Adrenal gland (tissue), 12 donors: ENCODE measurements around the gene QSOX1. TPM values are rescaled to one million over a fixed set of nuclear protein-coding genes. Genes with fewer than 3 reads are reported as not detected.

Experiments
- DNase-seq, 7 donors: peaks; one replicate each; pipeline ENCODE4 v3.0.0-alpha.2; 2019 to 2020
- H3K27ac ChIP-seq, 5 donors: fragments of 200-600 bp; sonication (generic) in 4 of 5; 1 replicate in 3 of 5; 2 replicates in 2 of 5; pipeline versions ENCODE4 v1.5.1 to v1.8.0; 2016 to 2020; ENCODE audit warnings: mild to moderate bottlenecking in 1 of 5
- H3K27me3 ChIP-seq: fragments of 200-600 bp; 2 replicates; pipeline ENCODE4 v1.8.0; 2021
- H3K36me3 ChIP-seq, 2 donors: fragments of 200-600 bp; replicated peaks in 1 of 2; 1 replicate in 1 of 2; 2 replicates in 1 of 2; pipeline versions ENCODE4 v1.5.1 to v1.8.0; 2018 to 2022
- H3K4me1 ChIP-seq, 2 donors: fragments of 200-600 bp; replicated peaks in 1 of 2; 1 replicate in 1 of 2; 2 replicates in 1 of 2; pipeline versions ENCODE4 v1.5.1 to v1.8.0; 2018 to 2021
- H3K4me3 ChIP-seq, 4 donors: fragments of 200-600 bp; sonication (generic) in 3 of 4; one replicate each; pipeline ENCODE4 v1.5.1; 2016 to 2018
- H3K9me3 ChIP-seq, 3 donors: fragments of 200-600 bp; sonication (generic) in 1 of 3; replicated peaks in 1 of 3; 1 replicate in 2 of 3; 2 replicates in 1 of 3; pipeline versions ENCODE4 v1.5.1 to v1.8.0; 2016 to 2021
- CTCF ChIP-seq, 6 experiments: fragments of 450-650 bp in 4 of 6; fragments of 200-600 bp in 2 of 6; sonication (generic) in 1 of 6; IDR thresholded peaks; 1 replicate in 5 of 6; 2 replicates in 1 of 6; pipeline versions ENCODE4 v1.5.1 to v1.8.0; 2016 to 2021; ENCODE audit warnings: antibody characterized with exemption in 6 of 6, mild to moderate bottlenecking in 2 of 6, moderate library complexity in 1 of 6
- POLR2A ChIP-seq, 2 donors: fragments of 450-650 bp; IDR thresholded peaks; one replicate each; pipeline ENCODE4 v1.6.1; 2017; ENCODE audit warnings: antibody characterized with exemption in 2 of 2, mild to moderate bottlenecking in 2 of 2, moderate library complexity in 1 of 2
- WGBS, 4 donors: extraction: QIAGEN DNeasy Blood & Tissue Kit in 2 of 4; methylation state at CpG; one replicate each; pipeline versions ENCODE4 v1.1.5 to v1.1.7; 2013 to 2017; 5-methylcytosine and 5-hydroxymethylcytosine counted together
- intact Hi-C, 2 donors: fragments of 100-400 bp; cut with DNase I; formaldehyde crosslinking; loops; one replicate each; pipeline versions ENCODE4 v1.14.1 to v1.15.0; 2022 to 2023
- polyA plus RNA-seq, 3 donors: library from polyadenylated mRNA; stranded (reverse); fragments of 200-250 nt in 2 of 3; fragments of 350-450 nt in 1 of 3; fragmentation: Illumina TruSeq in 1 of 3; extraction: RNeasy Lipid Tissue Mini Kit (QIAGEN cat#74804) in 1 of 3; gene quantifications; one replicate each; pipeline ENCODE4 v1.2.3, GENCODE V29; 2013 to 2014
- total RNA-seq, 9 donors: library from RNA; depleted of rRNA in 4 of 9; stranded (reverse); fragments of >200 nt in 4 of 9; fragments of 120-200 nt in 1 of 9; fragmentation: NEBNext Ultra II Directional in 1 of 9; extraction: Animal tissue kit (Norgen Biotek cat#: 25700) in 1 of 9; gene quantifications; one replicate each; pipeline versions ENCODE4 v1.1.0 to v1.2.4, GENCODE V29; 2013 to 2023
- donor health status: healthy with polysubstance abuse.
- donor health status: Bipolar disorder and iron deficiency.
- donor health status: DM: yes; HTN: yes; CAD: no.
- donor health status: DM: no; HTN: no; CAD: no.
- donor health status: DM: no; HTN: no; CAD: no.
- donor health status: DM: yes; HTN: yes; CAD: no.

QSOX1 gene
- total and polyA plus RNA-seq, 12 donors, result 33.7 to 234 (median 129) TPM

- TF ChIP-seq POLR2A (IDR thresholded peaks at IDR 0.05), result no peak
- no peak for TF ChIP-seq CTCF (IDR thresholded peaks at IDR 0.05)
- DNase-seq, result no peak
- H3K4me3 ChIP-seq, result no peak overlapping the region
- intact Hi-C loops, result loop anchor here in 1 of 2 donors (5.0 kb wide), 1 partner anchor 286 kb away; no protein-coding TSS in a partner anchor
- H3K4me1 ChIP-seq, result no peaks in the 10 kb centered on the region
- no peaks in the 10 kb centered on the region for H3K27me3 ChIP-seq
- no peaks in the 10 kb centered on the region for H3K9me3 ChIP-seq
- no peak overlapping the region for H3K27ac ChIP-seq
- peaks cover 0 to 57% of the 10 kb centered on the region in 2 donors for H3K36me3 ChIP-seq
- WGBS, 4 donors, result 89 to 95% (median 91%) methylated on average over 6 to 9 of the region's 9 CpGs
Measured at GRCh38 chr1:180185971-180186645, 31.4 kb downstream of the QSOX1 start.

GRCh38 chr1:180186831-180187230 lies 32.2 kb downstream of the QSOX1 start:
- WGBS, 4 donors, result 54 to 81% (median 62%) methylated on average over 5 to 8 of the region's 8 CpGs
- TF ChIP-seq CTCF (IDR thresholded peaks at IDR 0.05) (no peak), POLR2A (IDR thresholded peaks at IDR 0.05) (no peak)
- Histone ChIP-seq H3K36me3 (peaks cover 0 to 58% of the 10 kb centered on the region in 2 donors), H3K4me3 (no peak overlapping the region), H3K4me1 (no peaks in the 10 kb centered on the region), H3K9me3 (no peaks in the 10 kb centered on the region), H3K27ac (no peak overlapping the region), H3K27me3 (no peaks in the 10 kb centered on the region)
- intact Hi-C loops, result loop anchor here in 1 of 2 donors (5.0 kb wide), 1 partner anchor 285 kb away; no protein-coding TSS in a partner anchor
- no peak for DNase-seq

- Histone ChIP-seq H3K9me3 (no peaks in the 10 kb centered on the region), H3K27ac (no peak overlapping the region), H3K36me3 (peaks cover 0 to 53% of the 10 kb centered on the region in 2 donors), H3K4me3 (no peak overlapping the region), H3K4me1 (no peaks in the 10 kb centered on the region), H3K27me3 (no peaks in the 10 kb centered on the region)
- DNase-seq, result no peak
- no peak for TF ChIP-seq CTCF (IDR thresholded peaks at IDR 0.05)
- no peak for TF ChIP-seq POLR2A (IDR thresholded peaks at IDR 0.05)
- intact Hi-C loops, result loop anchor here in 1 of 2 donors (5.0 kb wide), 1 partner anchor 285 kb away; no protein-coding TSS in a partner anchor
- WGBS, 4 donors, result 85 to 97% (median 91%) methylated on average over 4 to 5 of the region's 5 CpGs
Measured at GRCh38 chr1:180187626-180188025, 33.0 kb downstream of the QSOX1 start.

- Histone ChIP-seq H3K27ac (no peak overlapping the region), H3K4me1 (no peaks in the 10 kb centered on the region), H3K27me3 (no peaks in the 10 kb centered on the region), H3K9me3 (no peaks in the 10 kb centered on the region), H3K36me3 (peaks cover 0 to 50% of the 10 kb centered on the region in 2 donors), H3K4me3 (no peak overlapping the region)
- intact Hi-C loops, result loop anchor here in 1 of 2 donors (5.0 kb wide), 1 partner anchor 284 kb away; no protein-coding TSS in a partner anchor
- TF ChIP-seq POLR2A (IDR thresholded peaks at IDR 0.05) (no peak), CTCF (IDR thresholded peaks at IDR 0.05) (peak; percentile 51 to 76 (median 68))
- DNase-seq, result peak; percentile 58 to 75 (median 68)
- WGBS, 4 donors, result 39 to 66% (median 41%) methylated on average over 5 to 8 of the region's 8 CpGs
Measured at GRCh38 chr1:180188091-180188506, 33.4 kb downstream of the QSOX1 start.
